NCI-H2196 treated with DMSO at 0.1 percent for 48 hours (cell line): ENCODE measurements around the gene ZNF8.
A peak's percentile ranks its signal among the peaks of the same experiment; 100 is the strongest.
"Not testable (repeated sequence)": the region's sequence is repeated elsewhere in the genome, so short reads cannot be mapped to it uniquely, and the experiment has no call there.

Experiments used
- DNase-seq: peaks from one replicate; lab custom pipeline; 2025; ENCODE audit not compliant: unreplicated experiment; lab: John Stamatoyannopoulos, UW

ZNF8 gene

DNA sequence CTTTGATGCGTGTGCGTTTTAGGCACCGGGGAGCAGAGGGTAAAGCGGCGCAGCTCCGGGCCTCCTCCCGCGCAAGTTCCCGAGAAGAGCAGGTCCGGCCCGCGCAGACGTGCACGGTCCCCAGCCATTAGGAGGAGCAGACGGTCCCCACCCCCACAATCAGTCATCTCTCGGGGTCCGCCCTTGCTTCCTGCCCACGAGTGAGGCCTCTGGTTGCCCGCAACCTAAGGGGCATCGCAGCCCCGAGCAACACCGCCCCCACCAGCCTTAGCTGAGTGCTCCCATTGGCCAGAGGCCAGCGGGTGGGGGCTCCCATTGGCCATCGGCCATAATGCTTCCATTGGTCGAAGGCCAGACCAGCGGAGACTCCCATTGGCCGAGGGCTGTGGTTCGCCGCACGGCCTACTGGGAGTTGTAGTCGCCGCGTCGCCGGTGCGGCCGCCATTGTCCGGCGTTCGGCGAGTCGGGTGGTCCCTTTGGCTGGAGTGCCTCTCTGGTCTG, at the start of gene ZNF8:
ZNF8 (plus strand) TSS at position 415 of the 501 bp plus-strand sequence. CDS start 127 bp downstream, outside the sequence.
- DNase-seq, result peak; percentile 95

DNA sequence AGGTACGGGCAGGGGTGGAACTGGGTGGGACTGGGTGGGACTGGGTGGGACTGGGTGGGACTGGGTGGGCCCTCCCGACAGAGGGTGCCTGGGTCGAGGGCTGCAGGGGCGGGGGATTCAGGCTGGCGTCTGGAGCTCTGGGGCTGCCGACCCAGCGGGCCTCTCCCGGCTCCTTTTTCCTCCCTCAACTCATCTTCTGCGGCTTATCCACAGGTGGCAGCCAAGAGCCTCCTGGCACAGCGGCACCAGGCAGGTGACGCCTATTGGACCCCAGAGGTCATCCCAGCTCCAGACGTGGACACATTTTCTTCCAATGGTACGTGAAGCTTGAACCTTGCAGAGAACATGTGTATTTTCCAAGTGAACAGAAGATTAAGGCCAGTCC, 49.5 kb upstream of the ZNF8 start:
- DNase-seq, result peak; percentile 24

DNA sequence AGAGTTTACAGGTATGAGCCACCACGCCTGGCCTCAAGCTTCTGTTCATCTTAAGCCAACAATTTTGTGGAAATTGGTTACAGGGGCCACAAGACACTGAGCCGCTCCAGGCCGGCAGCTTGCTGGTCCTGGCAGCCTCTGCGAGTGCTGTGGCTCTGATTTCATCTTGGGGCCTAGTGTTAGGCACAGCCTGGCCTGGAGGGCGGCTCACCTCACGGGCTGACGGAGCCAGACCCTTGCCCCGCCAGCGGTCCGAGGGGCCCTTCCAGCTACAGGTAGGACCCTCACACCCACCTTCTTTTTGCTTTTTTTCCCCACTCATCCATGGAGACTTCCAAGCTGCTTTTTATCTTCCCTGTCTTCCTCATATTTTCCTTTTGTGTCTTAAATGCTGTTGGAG, 41.4 kb upstream of the ZNF8 start:
- no peak for DNase-seq

DNA sequence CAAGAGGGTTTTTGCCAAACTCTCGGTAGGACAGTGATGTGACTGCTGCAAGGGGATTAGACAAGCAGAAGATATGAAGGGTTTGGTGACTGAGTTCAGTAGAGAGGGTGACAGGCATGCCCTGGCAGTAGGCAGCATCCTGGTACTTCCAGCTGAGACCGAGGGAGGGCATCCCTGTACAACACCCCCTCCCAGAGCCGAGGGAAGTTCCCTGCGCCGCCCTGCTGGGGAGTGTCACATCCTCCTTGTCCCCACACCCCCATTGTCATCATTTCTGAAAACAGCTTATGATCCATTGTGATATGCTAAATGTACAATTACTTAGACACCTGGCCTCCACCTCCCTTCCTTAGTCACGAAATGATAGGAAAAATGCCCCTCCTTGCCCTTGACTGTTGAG, 35.4 kb upstream of the ZNF8 start:
- no peak for DNase-seq

DNA sequence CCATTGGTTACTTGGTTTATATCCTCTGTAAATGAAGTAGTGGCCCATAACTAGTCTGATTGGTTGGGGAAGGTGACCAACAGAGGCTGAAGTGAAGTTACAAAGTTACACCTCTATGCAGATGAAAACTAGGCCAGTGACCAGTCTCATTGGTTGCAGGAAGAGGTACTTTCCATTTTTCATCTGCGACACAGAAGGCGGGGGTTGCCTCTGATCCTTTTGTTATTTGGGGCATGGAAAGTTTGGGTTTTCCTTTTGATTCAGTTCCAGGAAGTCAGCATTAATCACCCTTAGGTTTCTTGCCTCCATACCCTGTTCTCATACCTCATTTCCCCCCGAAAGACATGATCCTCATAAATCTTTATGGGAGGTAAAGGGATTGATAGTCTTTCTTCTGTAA, 29.9 kb upstream of the ZNF8 start:
- DNase-seq, result no peak

DNA sequence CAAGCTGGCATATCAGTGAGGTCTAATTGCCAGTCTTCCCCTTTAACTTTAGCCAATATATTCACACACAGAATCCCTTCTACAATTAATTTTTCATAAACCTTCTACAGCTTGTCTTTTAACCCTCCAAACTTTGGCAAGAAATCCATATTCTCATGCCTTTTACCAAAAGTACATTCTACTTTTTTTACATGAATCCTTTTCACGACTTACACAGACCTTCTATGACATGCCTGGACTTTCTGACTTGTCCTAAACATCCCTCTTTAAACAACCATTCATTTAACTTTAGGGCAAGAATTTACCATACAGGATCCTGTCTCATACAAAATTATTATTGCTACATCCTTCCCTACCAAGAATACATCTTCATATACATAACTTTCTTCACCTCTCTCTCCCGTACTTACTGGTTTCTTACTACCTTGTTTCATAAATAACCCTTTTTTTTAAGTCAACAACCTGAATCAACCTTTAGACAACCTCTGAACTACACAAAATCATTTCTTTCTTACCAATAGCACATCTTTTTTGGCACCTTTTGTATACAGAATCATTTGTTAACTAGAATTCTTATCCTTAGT, 26.6 kb upstream of the ZNF8 start:
- no peak for DNase-seq

DNA sequence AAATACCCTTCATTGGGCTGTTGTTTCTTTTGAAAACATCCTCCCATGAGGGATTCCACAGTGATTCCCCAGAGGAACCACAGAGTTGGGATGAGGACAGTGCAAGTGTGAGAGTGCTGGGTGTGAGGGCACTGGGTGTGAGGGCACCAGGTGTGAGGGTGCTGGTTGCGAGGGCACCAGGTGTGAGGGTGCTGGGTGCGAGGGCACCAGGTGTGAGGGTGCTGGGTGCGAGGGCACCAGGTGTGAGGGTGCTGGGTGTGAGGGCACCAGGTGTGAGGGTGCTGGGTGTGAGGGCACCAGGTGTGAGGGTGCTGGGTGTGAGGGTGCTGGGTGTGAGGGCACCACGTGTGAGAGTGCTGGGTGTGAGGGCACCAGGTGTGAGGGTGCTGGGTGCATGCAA, 20.5 kb upstream of the ZNF8 start:
- DNase-seq, result not testable (repeated sequence)

DNA sequence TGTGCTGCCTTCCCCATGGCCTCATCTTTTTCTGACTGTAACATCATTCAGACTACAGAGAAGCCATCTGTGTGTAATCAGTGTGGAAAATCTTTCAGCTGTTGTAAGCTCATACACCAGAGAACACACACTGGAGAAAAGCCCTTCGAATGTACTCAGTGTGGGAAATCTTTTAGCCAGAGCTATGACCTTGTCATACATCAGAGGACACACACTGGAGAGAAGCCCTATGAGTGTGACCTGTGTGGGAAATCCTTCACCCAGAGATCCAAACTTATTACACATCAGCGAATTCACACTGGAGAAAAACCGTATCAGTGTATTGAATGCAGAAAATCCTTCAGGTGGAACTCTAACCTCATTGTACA, 17.2 kb upstream of the ZNF8 start:
- no peak for DNase-seq

DNA sequence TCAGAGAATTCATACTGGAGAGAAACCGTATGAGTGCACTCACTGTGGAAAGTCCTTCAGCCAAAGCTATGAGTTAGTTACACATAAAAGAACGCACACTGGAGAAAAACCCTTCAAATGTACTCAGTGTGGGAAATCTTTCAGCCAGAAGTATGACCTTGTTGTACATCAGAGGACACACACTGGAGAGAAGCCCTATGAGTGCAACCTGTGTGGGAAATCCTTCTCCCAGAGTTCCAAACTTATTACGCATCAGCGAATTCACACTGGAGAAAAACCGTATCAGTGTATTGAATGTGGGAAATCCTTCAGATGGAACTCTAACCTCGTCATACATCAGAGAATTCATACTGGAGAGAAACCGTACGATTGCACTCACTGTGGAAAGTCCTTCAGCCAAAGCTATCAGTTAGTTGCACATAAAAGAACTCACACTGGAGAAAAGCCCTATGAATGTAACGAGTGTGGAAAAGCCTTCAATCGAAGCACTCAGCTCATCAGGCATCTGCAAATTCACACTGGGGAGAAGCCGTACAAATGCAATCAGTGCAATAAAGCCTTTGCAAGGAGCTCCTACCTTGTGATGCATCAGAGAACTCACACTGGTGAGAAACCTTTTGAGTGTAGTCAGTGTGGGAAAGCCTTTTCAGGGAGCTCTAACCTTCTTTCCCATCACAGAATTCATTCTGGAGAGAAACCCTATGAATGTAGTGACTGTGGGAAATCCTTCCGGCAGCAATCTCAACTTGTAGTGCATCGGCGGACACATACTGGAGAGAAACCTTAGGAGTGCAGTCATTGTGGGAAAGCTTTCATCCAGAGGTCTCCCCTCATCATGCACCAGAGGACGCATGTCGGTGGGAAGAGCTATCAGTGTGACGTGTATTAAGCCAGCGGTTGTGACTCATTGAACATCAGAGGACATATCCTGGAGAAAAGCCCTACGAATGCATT, 16.5 kb upstream of the ZNF8 start:
- no peak for DNase-seq

DNA sequence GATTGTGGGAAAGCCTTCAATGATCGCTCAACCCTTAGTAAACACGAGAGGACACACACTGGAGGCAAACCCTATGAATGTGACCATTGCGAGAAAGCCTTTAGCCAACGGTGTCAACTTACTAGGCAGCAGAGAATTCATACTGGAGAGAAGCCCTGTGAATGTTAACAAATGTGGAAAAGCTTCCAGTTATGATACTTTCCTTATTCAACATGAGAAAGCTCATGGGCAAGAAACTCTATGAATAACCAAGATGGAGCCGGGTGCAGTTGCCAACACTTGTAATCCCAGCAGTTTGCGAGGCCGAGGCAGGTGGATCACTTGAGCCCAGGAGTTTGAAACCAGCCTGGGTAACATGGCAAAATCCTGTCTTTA, 15.8 kb upstream of the ZNF8 start:
- no peak for DNase-seq

DNA sequence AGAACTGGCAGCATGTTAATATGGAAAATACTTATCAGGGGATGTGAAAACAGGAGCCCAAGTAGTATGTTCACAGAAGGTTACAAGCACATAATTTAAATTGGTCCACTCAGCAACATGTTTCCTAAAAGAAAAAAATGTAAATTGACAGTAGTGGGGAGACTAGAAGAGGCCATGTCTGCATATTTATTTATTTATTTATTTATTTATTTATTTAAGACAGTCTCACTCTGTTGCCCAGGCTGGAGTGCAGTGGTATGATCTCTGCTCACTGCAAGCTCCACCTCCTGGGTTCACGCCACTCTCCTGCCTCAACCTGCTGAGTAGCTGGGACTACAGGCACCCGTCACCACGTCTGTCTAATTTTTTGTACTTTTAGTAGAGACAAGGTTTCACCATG, 13.7 kb upstream of the ZNF8 start:
- no peak for DNase-seq

DNA sequence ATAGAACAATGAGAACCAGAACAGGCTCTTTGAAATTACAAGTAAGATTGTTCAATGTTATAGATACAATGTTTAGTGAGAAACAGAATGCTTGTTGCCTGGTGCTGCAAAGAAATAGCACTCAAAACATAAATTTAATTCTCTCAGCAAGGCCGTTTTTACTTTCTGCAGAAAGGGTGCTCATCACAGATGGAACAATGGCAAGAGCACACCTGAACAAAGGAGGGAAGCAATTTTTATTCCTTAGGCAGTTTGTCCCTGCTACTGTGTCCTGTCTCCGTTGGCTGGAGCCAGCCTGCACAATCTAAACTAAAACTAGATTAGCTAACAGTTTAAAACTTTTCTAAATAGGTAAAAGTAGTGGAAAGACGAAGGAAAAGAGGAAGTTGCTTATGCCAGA, 10.4 kb upstream of the ZNF8 start:
- no peak for DNase-seq

DNA sequence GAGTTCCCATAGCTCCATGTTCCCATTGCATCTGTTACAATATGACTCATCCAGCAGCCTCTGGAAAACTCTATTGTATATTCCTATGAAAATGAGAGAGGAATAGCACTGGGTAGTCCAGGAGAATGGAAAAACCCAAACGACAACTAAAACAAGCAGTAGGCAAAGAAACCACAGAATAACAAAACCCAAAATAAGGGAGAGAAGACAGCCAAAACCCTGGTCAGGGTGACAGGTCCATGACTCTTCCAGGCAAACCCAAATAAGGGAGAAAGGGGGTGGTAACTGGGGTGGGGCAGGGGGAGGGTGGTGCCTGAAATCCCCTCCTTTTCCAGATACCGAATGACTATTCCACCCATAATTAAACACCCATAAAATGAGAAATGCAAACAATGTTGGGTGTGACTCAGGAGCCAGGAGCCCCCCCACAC, 4.0 kb upstream of the ZNF8 start:
- DNase-seq, result no peak

DNA sequence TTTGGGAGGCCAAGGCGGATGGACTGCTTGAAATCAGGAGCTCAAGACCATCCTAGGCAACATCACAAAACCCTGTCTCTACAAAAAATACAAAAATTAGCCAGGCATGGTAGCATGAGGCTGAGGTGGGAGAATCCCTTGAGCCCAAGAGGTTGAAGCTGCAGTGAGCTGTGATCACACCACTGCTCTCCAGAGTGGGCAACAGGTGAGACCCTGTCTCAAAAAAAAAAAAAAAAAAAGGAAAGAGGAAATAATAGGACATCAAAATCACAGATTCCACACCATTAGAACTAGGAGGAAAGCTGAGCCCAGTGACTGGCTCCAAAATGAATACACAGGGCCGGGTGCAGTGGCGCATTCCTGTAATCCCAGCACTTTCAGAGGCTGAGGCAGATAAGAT, 3.2 kb upstream of the ZNF8 start:
- no peak for DNase-seq

DNA sequence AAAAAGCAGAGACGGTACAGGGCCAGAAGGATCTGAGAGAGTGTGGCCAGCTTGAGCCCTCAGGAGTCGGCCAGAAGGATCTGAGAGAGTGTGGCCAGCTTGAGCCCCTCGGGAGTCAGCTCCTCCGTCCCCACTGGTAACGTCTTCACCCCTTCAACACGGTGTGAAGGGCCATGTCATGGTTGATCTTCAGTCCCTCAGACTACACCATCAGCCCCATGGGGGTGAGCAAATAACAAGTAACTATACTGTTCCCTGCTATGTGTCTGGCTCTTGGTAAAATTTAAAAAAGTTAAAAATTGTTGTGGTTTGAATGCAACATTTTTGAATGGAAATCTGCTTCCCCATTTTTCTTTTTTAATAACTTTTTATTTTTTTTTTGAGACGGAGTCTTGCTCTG, 1.6 kb upstream of the ZNF8 start:
- DNase-seq, result no peak

DNA sequence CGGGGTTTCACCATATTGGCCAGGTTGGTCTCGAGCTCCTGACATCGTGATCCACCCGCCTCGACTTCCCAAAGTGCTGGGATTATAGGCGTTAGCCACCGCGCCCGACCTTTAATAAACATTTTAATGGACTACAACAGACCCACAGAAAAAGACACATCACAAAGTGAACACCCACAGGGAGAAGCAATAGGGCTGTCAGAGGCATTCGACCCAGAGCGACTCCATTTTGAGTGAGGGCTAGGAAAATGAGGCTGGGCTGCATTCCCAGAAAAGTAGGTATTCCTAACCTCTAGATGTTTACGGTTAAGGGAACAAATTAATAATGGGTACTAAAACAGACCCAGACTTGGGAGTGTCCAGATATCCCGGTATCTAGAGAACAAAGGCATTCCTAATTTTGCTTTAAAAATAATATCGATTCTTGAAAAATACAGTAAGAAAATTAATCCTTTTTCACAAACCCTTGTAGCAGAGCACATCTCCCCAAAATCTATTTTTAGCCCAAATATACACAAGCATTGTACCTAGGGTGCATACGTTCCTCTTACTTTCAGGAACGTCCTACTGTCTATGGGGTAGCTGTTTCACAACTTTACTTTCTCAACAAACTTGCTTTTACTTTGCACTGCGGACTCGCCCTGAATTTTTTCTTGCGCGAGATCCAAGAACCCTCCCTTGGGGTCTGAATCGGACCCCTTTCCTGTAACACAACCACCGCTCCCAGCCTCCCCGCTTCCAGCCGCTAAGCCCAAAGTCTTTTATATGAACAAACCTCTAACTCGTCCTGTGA, 811 bp upstream of the ZNF8 start:
- DNase-seq, result no peak

DNA sequence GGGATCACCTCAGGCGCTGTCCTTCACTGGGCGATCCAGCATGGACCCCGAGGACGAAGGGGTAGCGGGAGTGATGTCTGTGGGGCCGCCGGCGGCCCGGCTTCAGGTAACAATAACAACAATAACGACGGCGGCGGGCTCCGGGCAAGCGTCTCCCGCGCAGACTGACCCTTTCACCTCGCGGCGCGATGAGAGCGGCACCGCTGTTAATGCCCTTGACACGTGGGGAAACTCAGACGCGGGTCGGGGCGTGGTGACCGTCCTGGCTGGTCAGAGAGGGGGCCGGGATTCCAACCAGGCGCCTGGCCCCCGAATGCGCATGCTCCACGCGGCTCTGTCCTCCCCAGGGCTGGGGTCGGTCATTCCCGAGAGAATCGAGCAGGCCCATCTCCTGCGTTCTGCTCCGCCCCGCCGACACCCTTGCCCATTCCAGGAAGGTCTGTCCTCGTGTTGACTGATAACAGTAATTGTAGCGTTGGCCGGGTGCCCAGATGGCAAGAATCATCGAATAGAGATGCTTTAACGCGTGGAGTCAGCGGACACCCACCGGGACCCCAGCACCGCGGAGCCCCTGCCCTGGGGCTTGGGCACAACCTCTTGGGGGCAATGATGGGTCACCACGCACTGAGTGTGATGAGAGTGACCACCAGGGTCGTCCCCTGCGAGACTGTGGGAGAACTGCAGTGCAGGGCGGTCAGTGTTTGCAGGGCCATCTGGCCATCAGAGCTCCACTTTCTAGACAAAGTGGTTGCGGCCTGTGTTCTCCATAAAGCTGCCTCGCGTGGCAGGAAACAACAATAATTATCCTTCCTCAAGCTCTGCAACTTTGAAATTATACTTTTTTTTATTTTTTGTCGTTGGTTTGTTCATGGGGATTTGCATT, 528 bp downstream of the ZNF8 start:
- DNase-seq, result peak; percentile 40

DNA sequence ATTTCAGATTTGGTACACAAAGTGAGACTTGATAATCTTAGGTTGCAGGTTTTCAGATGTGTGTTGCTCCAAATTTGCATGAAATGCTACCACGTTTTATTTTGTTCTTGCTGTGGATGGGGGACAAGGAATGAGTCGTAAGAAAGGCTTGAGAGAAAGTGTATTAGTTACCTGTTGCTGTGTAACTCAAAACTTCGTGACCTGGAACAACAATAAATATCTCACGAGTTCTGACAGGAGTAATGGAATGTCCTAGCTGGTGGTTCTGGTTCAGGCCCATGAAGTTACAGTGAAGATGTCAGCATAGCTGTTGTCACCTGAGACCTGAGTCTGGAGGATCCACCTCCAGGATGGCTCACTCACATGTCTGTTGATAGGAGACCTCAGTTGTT, 1.2 kb downstream of the ZNF8 start:
- DNase-seq, result no peak

DNA sequence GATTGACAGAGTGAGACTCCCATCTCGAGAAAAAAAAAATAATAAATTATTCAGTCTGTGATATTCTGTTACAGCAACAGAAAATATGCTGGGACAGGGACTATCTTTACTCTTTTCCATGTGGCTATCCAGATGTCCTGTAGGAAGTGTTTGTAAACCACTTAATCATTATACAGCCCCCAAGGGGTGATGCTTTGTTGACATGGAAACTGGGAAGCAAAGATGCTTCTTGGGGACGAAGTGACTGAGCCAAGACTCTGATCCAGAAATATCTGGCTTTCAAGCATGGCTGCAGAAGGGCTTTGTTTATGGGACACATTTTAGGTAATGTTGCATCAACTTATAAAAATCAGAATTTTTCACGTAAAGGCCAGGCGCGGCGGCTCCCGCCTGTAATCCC, 5.4 kb downstream of the ZNF8 start:
- no peak for DNase-seq

DNA sequence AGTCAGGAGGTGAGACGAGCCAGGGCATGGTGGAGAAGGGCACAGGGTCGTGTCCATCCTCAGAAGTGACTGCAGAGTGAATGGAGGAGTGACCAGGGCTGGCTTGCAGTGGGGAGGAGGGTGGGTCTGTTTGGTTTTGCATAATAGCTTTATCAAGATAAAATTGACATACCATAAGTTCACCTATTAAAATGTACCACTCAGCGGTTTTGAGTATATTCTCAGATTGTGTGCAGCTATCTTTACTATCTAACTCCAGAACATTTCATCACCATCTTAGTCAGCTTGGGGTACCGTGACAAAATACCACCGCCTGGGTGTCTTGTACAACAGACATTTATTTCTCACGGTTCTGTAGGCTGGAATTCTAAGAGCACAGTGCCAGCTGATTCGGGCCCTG, 13.2 kb downstream of the ZNF8 start:
- no peak for DNase-seq
